ENCODE measurements around the gene SPTB.

SPTB gene

DNA sequence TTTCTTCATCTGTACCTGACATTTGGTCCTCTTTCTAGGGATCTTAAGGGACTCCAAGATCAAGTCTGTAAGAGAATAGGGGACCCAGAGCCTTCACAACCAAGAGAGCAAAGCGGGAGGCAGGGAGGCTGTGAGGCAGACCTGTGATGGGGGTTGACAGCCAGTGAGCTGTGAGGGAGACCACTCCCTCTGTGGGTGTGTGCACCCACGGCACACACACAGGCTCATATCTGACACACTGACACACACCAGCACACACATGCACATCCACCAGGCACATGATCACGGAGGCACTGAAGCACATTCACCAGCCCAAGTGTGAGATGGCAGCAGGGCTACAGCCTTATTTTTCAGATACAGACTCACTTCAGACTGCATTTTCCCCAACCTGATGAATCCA is 55.2 kb downstream of the SPTB start:
- H3K4me1 ChIP-seq (ENCODE audit: control insufficient read depth, insufficient read depth, low read length): no peaks in the 10 kb centered on the region

GRCh38 chr14:64823305-64823861 is 56.3 kb downstream of the SPTB start:
- POLR2A ChIA-PET: interaction anchor here (0.8 to 1.8 kb wide), 4 partner anchors 10 to 68 kb away, joined by 3 to 8 read pairs (median 6); partner anchors contain the start of gene SPTB
- TF ChIP-seq ZBTB20 (tag by site-specific recombination; IDR thresholded peaks at IDR 0.05) (no peak), SP2 (tag by site-specific recombination; IDR thresholded peaks at IDR 0.05) (no peak), GLIS1 (tag by site-specific recombination; IDR thresholded peaks at IDR 0.05) (peak; percentile 91), OSR2 (tag by site-specific recombination; IDR thresholded peaks at IDR 0.05) (0 out of 2 replicates have a peak, but pooled peaks have one; percentile 9), ZSCAN30 (tag by site-specific recombination; IDR thresholded peaks at IDR 0.05) (0 out of 2 replicates have a peak, but pooled peaks have one; percentile 26), GLIS2 (tag by site-specific recombination; IDR thresholded peaks at IDR 0.05) (peak; percentile 91), ATF2 (tag by site-specific recombination; IDR thresholded peaks at IDR 0.05; ENCODE audit: low read depth) (no peak), ZNF791 (tag by site-specific recombination; IDR thresholded peaks at IDR 0.05) (no peak), IKZF3 (tag by site-specific recombination; IDR thresholded peaks at IDR 0.05) (peak; percentile 66; the same call in 1 of the 2 replicates), ZNF654 (tag by site-specific recombination; IDR thresholded peaks at IDR 0.05; ENCODE audit: low read depth) (peak; percentile 53), ZNF394 (tag by site-specific recombination; IDR thresholded peaks at IDR 0.05; ENCODE audit: borderline replicate concordance) (peak; percentile 79), ZBTB17 (tag by site-specific recombination; IDR thresholded peaks at IDR 0.05) (no peak), ZNF2 (tag by site-specific recombination; IDR thresholded peaks at IDR 0.05) (0 out of 2 replicates have a peak, but pooled peaks have one; percentile 42), ZNF600 (tag by site-specific recombination; IDR thresholded peaks at IDR 0.05) (0 out of 2 replicates have a peak, but pooled peaks have one; percentile 18), ZNF548 (tag by site-specific recombination; IDR thresholded peaks at IDR 0.05) (no peak), ZNF302 (tag by site-specific recombination; IDR thresholded peaks at IDR 0.05; ENCODE audit: low read depth) (no peak), ZIC2 (tag by site-specific recombination; IDR thresholded peaks at IDR 0.05) (peak; percentile 91), ZNF423 (tag by site-specific recombination; IDR thresholded peaks at IDR 0.05) (peak; percentile 93), ZNF335 (tag by site-specific recombination; conservative IDR thresholded peaks at IDR 0.05) (no peak)
- TF ChIP-seq, protein P1, sequence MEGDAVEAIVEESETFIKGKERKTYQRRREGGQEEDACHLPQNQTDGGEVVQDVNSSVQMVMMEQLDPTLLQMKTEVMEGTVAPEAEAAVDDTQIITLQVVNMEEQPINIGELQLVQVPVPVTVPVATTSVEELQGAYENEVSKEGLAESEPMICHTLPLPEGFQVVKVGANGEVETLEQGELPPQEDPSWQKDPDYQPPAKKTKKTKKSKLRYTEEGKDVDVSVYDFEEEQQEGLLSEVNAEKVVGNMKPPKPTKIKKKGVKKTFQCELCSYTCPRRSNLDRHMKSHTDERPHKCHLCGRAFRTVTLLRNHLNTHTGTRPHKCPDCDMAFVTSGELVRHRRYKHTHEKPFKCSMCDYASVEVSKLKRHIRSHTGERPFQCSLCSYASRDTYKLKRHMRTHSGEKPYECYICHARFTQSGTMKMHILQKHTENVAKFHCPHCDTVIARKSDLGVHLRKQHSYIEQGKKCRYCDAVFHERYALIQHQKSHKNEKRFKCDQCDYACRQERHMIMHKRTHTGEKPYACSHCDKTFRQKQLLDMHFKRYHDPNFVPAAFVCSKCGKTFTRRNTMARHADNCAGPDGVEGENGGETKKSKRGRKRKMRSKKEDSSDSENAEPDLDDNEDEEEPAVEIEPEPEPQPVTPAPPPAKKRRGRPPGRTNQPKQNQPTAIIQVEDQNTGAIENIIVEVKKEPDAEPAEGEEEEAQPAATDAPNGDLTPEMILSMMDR (tag by site-specific recombination; IDR thresholded peaks at IDR 0.05): peak; percentile 77
- no peak overlapping the region for H3K27ac ChIP-seq (ENCODE audit: extremely low read depth, low read depth, low read length)

More for the DNA sequence above, 55.2 kb downstream of the SPTB start:
- ChIA-PET POLR2A (interaction anchor here (1.8 kb wide), 1 partner anchor 67 kb away, joined by 5 read pairs; no protein-coding TSS in a partner anchor), CTCF (interaction anchor here (0.5 to 10.6 kb wide), 18 partner anchors 10 to 242 kb away, joined by 3 to 199 read pairs (median 4); partner anchors contain the start of gene SPTB)
- TF ChIP-seq ZFHX2 (tag by site-specific recombination; conservative IDR thresholded peaks at IDR 0.05): peak; percentile 49
- TF ChIP-seq, protein P2, sequence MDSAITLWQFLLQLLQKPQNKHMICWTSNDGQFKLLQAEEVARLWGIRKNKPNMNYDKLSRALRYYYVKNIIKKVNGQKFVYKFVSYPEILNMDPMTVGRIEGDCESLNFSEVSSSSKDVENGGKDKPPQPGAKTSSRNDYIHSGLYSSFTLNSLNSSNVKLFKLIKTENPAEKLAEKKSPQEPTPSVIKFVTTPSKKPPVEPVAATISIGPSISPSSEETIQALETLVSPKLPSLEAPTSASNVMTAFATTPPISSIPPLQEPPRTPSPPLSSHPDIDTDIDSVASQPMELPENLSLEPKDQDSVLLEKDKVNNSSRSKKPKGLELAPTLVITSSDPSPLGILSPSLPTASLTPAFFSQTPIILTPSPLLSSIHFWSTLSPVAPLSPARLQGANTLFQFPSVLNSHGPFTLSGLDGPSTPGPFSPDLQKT (IDR thresholded peaks at IDR 0.05; ENCODE audit: borderline replicate concordance, low read depth, low read length): no peak
- Histone ChIP-seq H3K27ac (ENCODE audit: extremely low read depth, low read depth, low read length) (no peak overlapping the region), H3K36me3 (ENCODE audit: control insufficient read depth in 2 of 2, insufficient read depth in 1 of 2, low read length in 2 of 2) (no peaks in the 10 kb centered on the region), H3K4me3 (ENCODE audit: low read depth, low read length) (no peak overlapping the region), H3K9me3 (ENCODE audit: control insufficient read depth, insufficient read depth, low read depth, low read length) (no peaks in the 10 kb centered on the region)

More at GRCh38 chr14:64823305-64823861, 56.3 kb downstream of the SPTB start:
- Histone ChIP-seq H3K4me1 (ENCODE audit: control insufficient read depth, insufficient read depth, low read length) (no peaks in the 10 kb centered on the region), H3K4me3 (ENCODE audit: low read depth, low read length) (no peak overlapping the region), H3K36me3 (ENCODE audit: control insufficient read depth in 2 of 2, insufficient read depth in 1 of 2, low read length in 2 of 2) (no peaks in the 10 kb centered on the region), H3K9me3 (ENCODE audit: control insufficient read depth, insufficient read depth, low read depth, low read length) (no peaks in the 10 kb centered on the region)
- CTCF ChIA-PET: interaction anchor here (0.5 to 10.6 kb wide), 33 partner anchors 11 to 400 kb away, joined by 3 to 199 read pairs (median 4); partner anchors contain the start of gene SPTB

Measured in HEK293 (cell line).